ENCODE data around the gene INO80. TPM values are rescaled to one million over a fixed set of nuclear protein-coding genes. Genes with fewer than 3 reads are reported as not detected.
"Not testable (repeated sequence)": the region's sequence is repeated elsewhere in the genome, so short reads cannot be mapped to it uniquely, and the experiment has no call there.

Gene INO80
- total RNA-seq, 1 experiment from 2014 or later, result 15.3 TPM

- no peak for DNase-seq
- Histone ChIP-seq H3K27me3 (no peaks in the 10 kb centered on the region), H3K36me3 (no peaks in the 10 kb centered on the region), H3K4me3 (no peak overlapping the region), H3K9me3 (no peaks in the 10 kb centered on the region)
Observed at GRCh38 chr15:41125931-41126642, 10.0 kb upstream of the INO80 start.

- H3K9me3 ChIP-seq, result no peaks in the 10 kb centered on the region
- H3K27me3 ChIP-seq, result no peaks in the 10 kb centered on the region
- no peaks in the 10 kb centered on the region for H3K36me3 ChIP-seq
- DNase-seq, result no peak
- no peak overlapping the region for H3K4me3 ChIP-seq
Observed at GRCh38 chr15:41125063-41125669, 9.1 kb upstream of the INO80 start.

GRCh38 chr15:41124058-41124457, 8.0 kb upstream of the INO80 start:
- Histone ChIP-seq H3K36me3 (no peaks in the 10 kb centered on the region), H3K9me3 (no peaks in the 10 kb centered on the region), H3K27me3 (no peaks in the 10 kb centered on the region), H3K4me3 (no peak overlapping the region)
- no peak for DNase-seq

- Histone ChIP-seq H3K27me3 (no peaks in the 10 kb centered on the region), H3K9me3 (no peaks in the 10 kb centered on the region), H3K4me3 (no peak overlapping the region), H3K36me3 (no peaks in the 10 kb centered on the region)
- no peak for DNase-seq
Observed at GRCh38 chr15:41122849-41123248, 6.8 kb upstream of the INO80 start.

- DNase-seq, result no peak
- Histone ChIP-seq H3K36me3 (no peaks in the 10 kb centered on the region), H3K27me3 (no peaks in the 10 kb centered on the region), H3K9me3 (no peaks in the 10 kb centered on the region), H3K4me3 (no peak overlapping the region)
Observed at GRCh38 chr15:41121951-41122350, 5.9 kb upstream of the INO80 start.

GRCh38 chr15:41116962-41117252, 827 bp upstream of the INO80 start:
- no peak for DNase-seq
- no peaks in the 10 kb centered on the region for H3K27me3 ChIP-seq
- no peaks in the 10 kb centered on the region for H3K9me3 ChIP-seq
- H3K36me3 ChIP-seq, result peaks cover 22% of the 10 kb centered on the region
- peak overlapping the region; percentile 91 for H3K4me3 ChIP-seq

GRCh38 chr15:41115652-41116115, 396 bp downstream of the INO80 start:
- Histone ChIP-seq H3K27me3 (no peaks in the 10 kb centered on the region), H3K4me3 (peak overlapping the region; percentile 91), H3K36me3 (peaks cover 26% of the 10 kb centered on the region), H3K9me3 (no peaks in the 10 kb centered on the region)
- peak; percentile 69 for DNase-seq

GRCh38 chr15:41115161-41115651, 874 bp downstream of the INO80 start:
- H3K27me3 ChIP-seq, result no peaks in the 10 kb centered on the region
- H3K9me3 ChIP-seq, result no peaks in the 10 kb centered on the region
- H3K4me3 ChIP-seq, result peak overlapping the region; percentile 91
- no peak for DNase-seq
- peaks cover 26% of the 10 kb centered on the region for H3K36me3 ChIP-seq

GRCh38 chr15:41106947-41107346, 9.1 kb downstream of the INO80 start:
- DNase-seq, result no peak
- Histone ChIP-seq H3K36me3 (peaks cover 28% of the 10 kb centered on the region), H3K4me3 (no peak overlapping the region), H3K27me3 (no peaks in the 10 kb centered on the region), H3K9me3 (no peaks in the 10 kb centered on the region)

- Histone ChIP-seq H3K4me3 (no peak overlapping the region), H3K9me3 (no peaks in the 10 kb centered on the region), H3K36me3 (peaks cover 26% of the 10 kb centered on the region), H3K27me3 (no peaks in the 10 kb centered on the region)
- peak; percentile 60 for DNase-seq
Observed at GRCh38 chr15:41105348-41106334, 10.4 kb downstream of the INO80 start.

GRCh38 chr15:41104234-41104633, 11.8 kb downstream of the INO80 start:
- Histone ChIP-seq H3K36me3 (peaks cover 28% of the 10 kb centered on the region), H3K9me3 (no peaks in the 10 kb centered on the region)
- peak; percentile 67 for DNase-seq

GRCh38 chr15:41102854-41103253, 13.2 kb downstream of the INO80 start:
- Histone ChIP-seq H3K4me3 (no peak overlapping the region), H3K9me3 (no peaks in the 10 kb centered on the region), H3K27me3 (no peaks in the 10 kb centered on the region), H3K36me3 (peaks cover 32% of the 10 kb centered on the region)
- no peak for DNase-seq

More at GRCh38 chr15:41104234-41104633, 11.8 kb downstream of the INO80 start:
- Histone ChIP-seq H3K4me3 (no peak overlapping the region), H3K27me3 (no peaks in the 10 kb centered on the region)

- Histone ChIP-seq H3K36me3 (peaks cover 73% of the 10 kb centered on the region), H3K9me3 (no peaks in the 10 kb centered on the region), H3K27me3 (no peaks in the 10 kb centered on the region), H3K4me3 (no peak overlapping the region)
- DNase-seq, result no peak
Observed at GRCh38 chr15:41096178-41096577, 19.9 kb downstream of the INO80 start.

- Histone ChIP-seq H3K27me3 (no peaks in the 10 kb centered on the region), H3K36me3 (peaks cover 86% of the 10 kb centered on the region), H3K4me3 (no peak overlapping the region), H3K9me3 (no peaks in the 10 kb centered on the region)
- DNase-seq, result no peak
Observed at GRCh38 chr15:41085029-41085428, 31.1 kb downstream of the INO80 start.

- no peak for DNase-seq
- Histone ChIP-seq H3K4me3 (no peak overlapping the region), H3K36me3 (peaks cover 77% of the 10 kb centered on the region)
Observed at GRCh38 chr15:41080144-41080543, 35.9 kb downstream of the INO80 start.

GRCh38 chr15:41079717-41080116, 36.4 kb downstream of the INO80 start:
- no peaks in the 10 kb centered on the region for H3K27me3 ChIP-seq
- H3K4me3 ChIP-seq, result no peak overlapping the region
- H3K9me3 ChIP-seq, result no peaks in the 10 kb centered on the region
- peaks cover 76% of the 10 kb centered on the region for H3K36me3 ChIP-seq
- DNase-seq, result no peak

More at GRCh38 chr15:41080144-41080543, 35.9 kb downstream of the INO80 start:
- H3K9me3 ChIP-seq, result no peaks in the 10 kb centered on the region
- no peaks in the 10 kb centered on the region for H3K27me3 ChIP-seq

GRCh38 chr15:41078879-41079278, 37.2 kb downstream of the INO80 start:
- DNase-seq, H3K4me3 ChIP-seq, H3K27me3 ChIP-seq, H3K9me3 ChIP-seq: not testable (repeated sequence)
- peaks cover 77% of the 10 kb centered on the region for H3K36me3 ChIP-seq

All from MG63 (cell line).